ENCODE data around the gene DCAF12.

Gene DCAF12

GRCh38 chr9:34123682-34124081 lies 2.8 kb downstream of the DCAF12 start:
- DNase-seq (ENCODE audit: insufficient read length) (no peak), FAIRE-seq (peak; percentile 91)
- TF ChIP-seq TAF1 (IDR thresholded peaks at IDR 0.05; ENCODE audit: borderline replicate concordance, low read depth, low read length) (no peak), POLR2AphosphoS5 (IDR thresholded peaks at IDR 0.05; ENCODE audit: low read depth, low read length) (no peak), POLR2A (IDR thresholded peaks at IDR 0.05; ENCODE audit: low read depth, low read length) (no peak)

- no peak for DNase-seq (ENCODE audit: insufficient read length)
- no peak for FAIRE-seq
- TF ChIP-seq POLR2A (IDR thresholded peaks at IDR 0.05; ENCODE audit: low read depth, low read length) (no peak), TAF1 (IDR thresholded peaks at IDR 0.05; ENCODE audit: borderline replicate concordance, low read depth, low read length) (no peak), POLR2AphosphoS5 (IDR thresholded peaks at IDR 0.05; ENCODE audit: low read depth, low read length) (no peak)
Measured at GRCh38 chr9:34121996-34122395, 4.5 kb downstream of the DCAF12 start.

GRCh38 chr9:34119713-34120112 lies 6.8 kb downstream of the DCAF12 start:
- no peak for TF ChIP-seq POLR2AphosphoS5 (IDR thresholded peaks at IDR 0.05; ENCODE audit: low read depth, low read length)
- no peak for TF ChIP-seq TAF1 (IDR thresholded peaks at IDR 0.05; ENCODE audit: borderline replicate concordance, low read depth, low read length)
- no peak for TF ChIP-seq POLR2A (IDR thresholded peaks at IDR 0.05; ENCODE audit: low read depth, low read length)
- no peak for FAIRE-seq
- no peak for DNase-seq (ENCODE audit: insufficient read length)

- FAIRE-seq (no peak), DNase-seq (ENCODE audit: insufficient read length) (no peak)
- no peak for TF ChIP-seq POLR2A (IDR thresholded peaks at IDR 0.05; ENCODE audit: low read depth, low read length)
- no peak for TF ChIP-seq POLR2AphosphoS5 (IDR thresholded peaks at IDR 0.05; ENCODE audit: low read depth, low read length)
- TF ChIP-seq TAF1 (IDR thresholded peaks at IDR 0.05; ENCODE audit: borderline replicate concordance, low read depth, low read length), result no peak
Measured at GRCh38 chr9:34114436-34114835, 12.1 kb downstream of the DCAF12 start.

- FAIRE-seq (no peak), DNase-seq (ENCODE audit: insufficient read length) (no peak)
- TF ChIP-seq POLR2A (IDR thresholded peaks at IDR 0.05; ENCODE audit: low read depth, low read length), result no peak
- TF ChIP-seq POLR2AphosphoS5 (IDR thresholded peaks at IDR 0.05; ENCODE audit: low read depth, low read length), result no peak
- TF ChIP-seq TAF1 (IDR thresholded peaks at IDR 0.05; ENCODE audit: borderline replicate concordance, low read depth, low read length), result no peak
Measured at GRCh38 chr9:34106110-34106509, 20.4 kb downstream of the DCAF12 start.

GRCh38 chr9:34102796-34103195 lies 23.7 kb downstream of the DCAF12 start:
- FAIRE-seq, result no peak

GRCh38 chr9:34098307-34098706 lies 28.2 kb downstream of the DCAF12 start:
- peak; percentile 78 for FAIRE-seq
- TF ChIP-seq TAF1 (IDR thresholded peaks at IDR 0.05; ENCODE audit: borderline replicate concordance, low read depth, low read length), result no peak
- TF ChIP-seq POLR2AphosphoS5 (IDR thresholded peaks at IDR 0.05; ENCODE audit: low read depth, low read length), result no peak
- no peak for TF ChIP-seq POLR2A (IDR thresholded peaks at IDR 0.05; ENCODE audit: low read depth, low read length)
- no peak for DNase-seq (ENCODE audit: insufficient read length)

More at GRCh38 chr9:34102796-34103195, 23.7 kb downstream of the DCAF12 start:
- TF ChIP-seq POLR2AphosphoS5 (IDR thresholded peaks at IDR 0.05; ENCODE audit: low read depth, low read length), result no peak
- TF ChIP-seq POLR2A (IDR thresholded peaks at IDR 0.05; ENCODE audit: low read depth, low read length), result no peak
- no peak for TF ChIP-seq TAF1 (IDR thresholded peaks at IDR 0.05; ENCODE audit: borderline replicate concordance, low read depth, low read length)
- no peak for DNase-seq (ENCODE audit: insufficient read length)

GRCh38 chr9:34097865-34098264 lies 28.6 kb downstream of the DCAF12 start:
- FAIRE-seq (no peak), DNase-seq (ENCODE audit: insufficient read length) (no peak)
- TF ChIP-seq POLR2AphosphoS5 (IDR thresholded peaks at IDR 0.05; ENCODE audit: low read depth, low read length), result no peak
- no peak for TF ChIP-seq TAF1 (IDR thresholded peaks at IDR 0.05; ENCODE audit: borderline replicate concordance, low read depth, low read length)
- no peak for TF ChIP-seq POLR2A (IDR thresholded peaks at IDR 0.05; ENCODE audit: low read depth, low read length)

- TF ChIP-seq POLR2AphosphoS5 (IDR thresholded peaks at IDR 0.05; ENCODE audit: low read depth, low read length) (no peak), TAF1 (IDR thresholded peaks at IDR 0.05; ENCODE audit: borderline replicate concordance, low read depth, low read length) (no peak), POLR2A (IDR thresholded peaks at IDR 0.05; ENCODE audit: low read depth, low read length) (no peak)
- no peak for DNase-seq (ENCODE audit: insufficient read length)
- FAIRE-seq, result no peak
Measured at GRCh38 chr9:34096751-34097150, 29.7 kb downstream of the DCAF12 start.

- FAIRE-seq, result no peak
- TF ChIP-seq POLR2AphosphoS5 (IDR thresholded peaks at IDR 0.05; ENCODE audit: low read depth, low read length), result no peak
- no peak for TF ChIP-seq POLR2A (IDR thresholded peaks at IDR 0.05; ENCODE audit: low read depth, low read length)
- no peak for TF ChIP-seq TAF1 (IDR thresholded peaks at IDR 0.05; ENCODE audit: borderline replicate concordance, low read depth, low read length)
- DNase-seq (ENCODE audit: insufficient read length), result no peak
Measured at GRCh38 chr9:34093578-34093977, 32.9 kb downstream of the DCAF12 start.

GRCh38 chr9:34089311-34089710 lies 37.2 kb downstream of the DCAF12 start:
- TF ChIP-seq POLR2AphosphoS5 (IDR thresholded peaks at IDR 0.05; ENCODE audit: low read depth, low read length) (no peak), TAF1 (IDR thresholded peaks at IDR 0.05; ENCODE audit: borderline replicate concordance, low read depth, low read length) (no peak), POLR2A (IDR thresholded peaks at IDR 0.05; ENCODE audit: low read depth, low read length) (no peak)
- FAIRE-seq (no peak), DNase-seq (ENCODE audit: insufficient read length) (no peak)

- DNase-seq (ENCODE audit: insufficient read length) (no peak), FAIRE-seq (no peak)
- no peak for TF ChIP-seq POLR2AphosphoS5 (IDR thresholded peaks at IDR 0.05; ENCODE audit: low read depth, low read length)
- no peak for TF ChIP-seq TAF1 (IDR thresholded peaks at IDR 0.05; ENCODE audit: borderline replicate concordance, low read depth, low read length)
- TF ChIP-seq POLR2A (IDR thresholded peaks at IDR 0.05; ENCODE audit: low read depth, low read length), result no peak
Measured at GRCh38 chr9:34087370-34087769, 39.1 kb downstream of the DCAF12 start.

- TF ChIP-seq POLR2AphosphoS5 (IDR thresholded peaks at IDR 0.05; ENCODE audit: low read depth, low read length), result no peak
- TF ChIP-seq POLR2A (IDR thresholded peaks at IDR 0.05; ENCODE audit: low read depth, low read length), result no peak
- DNase-seq (ENCODE audit: insufficient read length), result no peak
- no peak for FAIRE-seq
Measured at GRCh38 chr9:34086864-34087263, 39.6 kb downstream of the DCAF12 start.
